Activated CD4-positive, alpha-beta T cell treated with anti-CD3 and anti-CD28 coated beads, Interleukin-2, amount 50 U/mL, for 1 hour (primary cell): Measurements from ENCODE around the gene TBC1D3L.
"Not testable (repeated sequence)": the region's sequence is repeated elsewhere in the genome, so short reads cannot be mapped to it uniquely, and the experiment has no call there.

Experiments
- DNase-seq: peaks from one replicate; pipeline ENCODE4 v3.0.0-alpha.2; 2020

Gene TBC1D3L

DNA sequence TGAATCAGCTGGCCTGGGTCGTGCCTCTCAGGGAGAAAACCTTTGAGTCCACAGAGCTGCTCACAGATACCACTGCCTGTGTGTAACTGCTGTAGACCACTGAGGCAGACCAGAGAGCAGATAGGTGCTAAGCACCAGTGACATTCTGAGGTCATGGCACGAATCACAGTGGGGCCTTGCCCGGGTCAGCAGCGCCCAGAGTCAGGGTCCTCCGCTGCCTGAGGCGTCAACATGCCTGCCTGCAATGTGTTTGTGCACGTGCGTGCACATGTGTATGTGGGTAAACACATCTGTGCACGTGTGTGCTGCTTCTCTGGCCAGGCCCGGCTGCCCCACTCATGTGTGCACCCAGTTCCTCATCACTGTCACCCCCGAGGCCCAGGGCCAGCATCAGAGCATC, at the start of gene TBC1D3L:
TBC1D3L (minus strand) TSS at position 101 of the 400 bp plus-strand sequence. CDS start 1,540 bp downstream, outside the sequence.
- not testable (repeated sequence) for DNase-seq

DNA sequence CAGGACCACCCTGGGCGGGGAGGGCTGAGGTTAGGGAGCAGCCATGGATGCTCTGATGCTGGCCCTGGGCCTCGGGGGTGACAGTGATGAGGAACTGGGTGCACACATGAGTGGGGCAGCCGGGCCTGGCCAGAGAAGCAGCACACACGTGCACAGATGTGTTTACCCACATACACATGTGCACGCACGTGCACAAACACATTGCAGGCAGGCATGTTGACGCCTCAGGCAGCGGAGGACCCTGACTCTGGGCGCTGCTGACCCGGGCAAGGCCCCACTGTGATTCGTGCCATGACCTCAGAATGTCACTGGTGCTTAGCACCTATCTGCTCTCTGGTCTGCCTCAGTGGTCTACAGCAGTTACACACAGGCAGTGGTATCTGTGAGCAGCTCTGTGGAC, 14.8 kb upstream of the TBC1D3L start, which contains the start of gene TBC1D3D:
TBC1D3D (plus strand) TSS at position 301 of the 400 bp plus-strand sequence. CDS start 1,585 bp downstream, outside the sequence.
- not testable (repeated sequence) for DNase-seq
